ENCODE data around the gene ZBED2.
"Not testable (repeated sequence)": the region's sequence is repeated elsewhere in the genome, so short reads cannot be mapped to it uniquely, and the experiment has no call there.

The ZBED2 gene

GRCh38 chr3:111595232-111595631 lies at the start of gene ZBED2:
Gene ZBED2 (minus strand): TSS chr3:111595346. CDS start chr3:111594201, 1,145 bp downstream.
- DNase-seq, result peak in 1 of 58 donors; percentile 17

DNA sequence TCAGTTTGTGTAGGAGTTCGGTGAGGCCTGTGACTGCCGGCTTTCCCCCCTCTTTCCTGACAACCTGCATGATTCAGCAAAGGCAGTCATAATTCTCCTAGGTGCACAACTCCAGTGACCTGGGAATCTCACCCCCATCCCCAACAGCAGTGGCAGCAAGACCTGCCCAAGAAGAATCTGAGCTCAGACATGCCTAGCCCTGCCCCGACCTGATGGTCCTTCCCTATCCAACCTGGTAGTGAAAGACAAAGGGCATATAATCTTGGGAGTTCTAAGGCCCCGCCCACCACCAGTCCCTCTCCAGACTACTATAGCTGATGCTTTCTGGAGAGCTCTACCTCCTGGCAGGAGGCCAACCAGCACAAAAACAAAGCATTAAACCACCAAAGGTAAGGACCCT lies 44.2 kb upstream of the ZBED2 start:
- DNase-seq, result no peak

DNA sequence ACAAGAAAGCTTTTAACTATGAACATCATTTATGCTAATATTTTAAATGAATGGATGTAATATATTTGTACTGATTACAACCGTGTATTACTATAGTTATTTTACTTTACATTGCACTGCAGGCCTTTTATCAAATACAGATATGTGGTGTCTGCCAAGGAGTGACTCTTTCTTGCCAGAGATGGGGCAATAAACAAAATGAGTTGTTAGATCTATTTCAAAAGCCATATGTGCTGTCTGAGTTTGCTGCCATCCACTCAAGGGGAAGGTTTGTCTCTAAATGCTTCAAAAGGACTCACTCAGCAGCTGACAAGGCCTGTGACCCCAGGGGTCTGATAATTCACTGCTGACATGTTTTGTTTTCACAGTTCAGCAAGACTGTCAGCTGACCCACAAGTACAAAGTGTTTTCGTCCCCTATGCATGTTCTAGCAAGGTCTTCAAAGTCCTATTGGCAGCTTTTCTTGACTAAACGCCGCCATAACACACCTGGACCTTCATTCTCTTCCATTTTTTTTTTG lies 41.3 kb upstream of the ZBED2 start:
- DNase-seq, result no peak

- no peak for DNase-seq
These were observed 40.3 kb upstream of the ZBED2 start for GRCh38 chr3:111635403-111635802.

- DNase-seq, result not testable (repeated sequence)
These were observed 35.5 kb upstream of the ZBED2 start for GRCh38 chr3:111630638-111631037.

- not testable (repeated sequence) for DNase-seq
These were observed 33.9 kb upstream of the ZBED2 start for GRCh38 chr3:111629018-111629417.

DNA sequence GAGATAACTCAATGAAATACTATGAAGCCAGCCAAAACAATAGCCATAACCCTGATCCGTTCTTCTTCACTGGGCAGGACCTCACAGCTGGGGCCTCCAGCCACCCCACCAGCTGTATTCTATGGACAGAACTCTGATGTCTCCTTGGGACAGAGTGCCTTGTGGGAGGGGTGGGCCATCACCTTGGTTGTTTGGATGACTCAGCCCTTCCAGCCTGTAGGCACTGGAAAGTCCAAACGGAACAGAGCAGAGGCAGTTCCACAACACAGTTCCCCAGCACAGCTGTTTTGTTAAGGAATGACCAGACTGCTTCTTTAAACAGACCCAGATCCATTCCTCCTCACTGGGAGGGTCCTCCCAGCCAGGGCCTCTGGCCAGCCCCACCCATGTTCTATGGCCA lies 31.9 kb upstream of the ZBED2 start:
- DNase-seq, result no peak

- no peak for DNase-seq
These were observed 26.4 kb upstream of the ZBED2 start for GRCh38 chr3:111621535-111621934.

DNA sequence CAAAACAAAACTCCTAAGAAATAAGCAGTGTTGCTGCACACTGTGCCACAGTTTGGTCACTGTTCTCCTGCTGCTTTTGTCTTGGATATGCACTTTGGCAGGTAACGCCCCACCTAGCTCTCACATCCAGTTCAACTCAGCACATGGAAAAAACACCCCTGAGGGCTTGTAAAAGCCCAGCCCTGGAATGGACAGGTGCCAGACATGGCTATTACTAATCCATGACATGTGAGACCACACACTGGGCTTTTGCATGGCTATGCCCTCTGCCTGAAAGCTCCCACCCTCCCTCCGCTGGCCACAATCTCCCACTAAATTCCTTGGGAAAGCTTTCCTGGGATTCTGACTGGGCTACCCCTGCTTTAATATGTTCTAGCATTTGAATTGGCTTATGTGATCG lies 24.7 kb upstream of the ZBED2 start:
- no peak for DNase-seq

- DNase-seq, result no peak
These were observed 23.8 kb upstream of the ZBED2 start for GRCh38 chr3:111618945-111619344.

DNA sequence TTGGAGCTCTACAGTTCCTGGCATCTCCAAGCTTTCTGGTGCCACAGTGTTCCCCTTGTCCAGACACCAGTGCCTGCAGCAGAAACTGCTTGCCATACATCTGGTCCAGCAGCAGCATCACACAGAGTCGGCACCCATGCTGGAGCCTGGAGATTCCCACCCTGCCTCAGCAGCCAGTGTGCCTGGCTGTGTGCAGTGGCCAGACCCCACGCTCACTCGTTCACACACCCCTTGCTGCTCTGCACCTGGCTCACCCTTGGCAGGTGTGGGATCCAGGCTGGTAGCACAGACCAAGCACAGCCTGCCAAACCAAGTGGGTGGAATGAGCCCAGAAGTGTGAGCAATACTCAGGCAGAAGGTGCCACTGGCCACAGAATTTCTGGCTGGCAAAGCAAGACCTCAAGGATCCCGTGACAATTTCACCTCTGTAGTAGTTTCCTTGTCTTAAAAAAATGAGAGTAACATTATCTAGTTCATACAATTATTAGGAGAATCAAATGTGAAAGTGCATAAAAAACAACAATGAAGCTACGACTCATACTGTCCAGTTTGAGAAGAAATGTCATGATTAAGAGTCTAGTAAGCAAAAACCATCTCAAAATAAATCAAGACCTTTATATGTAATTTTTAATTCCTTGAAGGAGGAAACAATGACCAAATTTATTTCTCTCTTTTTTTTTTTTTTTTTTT lies 22.9 kb upstream of the ZBED2 start:
- no peak for DNase-seq

GRCh38 chr3:111617406-111617805 lies 22.3 kb upstream of the ZBED2 start:
- no peak for DNase-seq

- no peak for DNase-seq
These were observed 21.4 kb upstream of the ZBED2 start for GRCh38 chr3:111616417-111617105.

GRCh38 chr3:111615880-111616279 lies 20.7 kb upstream of the ZBED2 start:
- DNase-seq, result no peak

DNA sequence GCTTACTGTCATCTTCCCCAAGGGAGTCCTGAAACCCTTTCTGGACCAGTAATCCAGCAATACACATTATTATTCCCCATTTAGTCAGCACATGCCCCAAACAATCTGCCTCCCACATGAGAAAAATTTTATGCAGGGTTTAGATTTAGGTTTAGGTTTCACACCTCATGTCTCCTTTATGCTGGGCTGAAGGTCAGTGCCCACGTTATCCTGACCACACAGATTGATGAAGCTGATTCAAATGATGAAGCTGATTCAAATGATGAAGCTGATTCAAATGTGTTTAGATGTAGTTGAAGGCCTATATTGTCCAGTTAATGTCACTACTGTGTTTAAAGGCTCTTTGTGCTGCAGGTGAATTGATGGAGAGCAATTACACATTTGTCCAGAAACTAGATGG lies 18.1 kb upstream of the ZBED2 start:
- no peak for DNase-seq

DNA sequence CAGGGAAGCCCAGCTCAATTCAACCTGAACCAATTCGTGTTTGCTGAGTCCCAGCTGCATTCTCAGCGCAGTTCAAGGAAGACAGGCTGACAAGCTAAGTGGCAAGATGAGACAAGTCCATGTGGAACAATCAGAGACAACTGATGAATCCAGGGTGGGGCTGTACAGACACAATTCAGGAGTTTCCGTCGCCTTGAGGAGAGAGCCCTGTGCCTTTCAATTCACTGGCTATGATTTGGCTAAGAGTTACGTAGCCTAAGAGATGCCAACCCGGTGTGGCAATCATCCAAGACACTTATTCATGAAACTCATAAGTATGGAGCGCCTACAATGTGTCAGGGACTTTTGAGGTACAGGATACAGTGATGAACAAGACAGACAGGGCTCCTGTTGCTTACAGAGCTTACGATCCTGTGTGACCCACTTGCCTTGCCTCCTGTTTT lies 15.5 kb upstream of the ZBED2 start:
- no peak for DNase-seq

DNA sequence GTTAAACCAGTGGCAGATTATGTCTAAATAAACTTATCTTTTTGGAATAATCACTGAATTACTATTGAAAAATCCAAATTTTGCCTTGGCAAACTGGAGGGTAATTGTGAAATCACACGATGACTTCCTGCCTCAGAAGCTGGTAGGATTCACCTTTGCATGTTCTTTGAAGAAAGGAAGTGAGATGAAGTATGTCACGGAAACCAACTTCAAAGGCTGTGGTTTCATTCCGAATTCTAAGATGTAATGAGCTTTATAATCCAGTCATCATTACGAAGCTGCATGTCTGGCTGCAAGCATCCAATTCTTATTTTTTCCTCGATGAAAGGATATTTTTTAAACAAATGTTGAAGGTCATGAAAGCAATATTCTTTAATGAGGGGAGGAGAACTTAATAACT lies 15.0 kb upstream of the ZBED2 start:
- DNase-seq, result no peak

DNA sequence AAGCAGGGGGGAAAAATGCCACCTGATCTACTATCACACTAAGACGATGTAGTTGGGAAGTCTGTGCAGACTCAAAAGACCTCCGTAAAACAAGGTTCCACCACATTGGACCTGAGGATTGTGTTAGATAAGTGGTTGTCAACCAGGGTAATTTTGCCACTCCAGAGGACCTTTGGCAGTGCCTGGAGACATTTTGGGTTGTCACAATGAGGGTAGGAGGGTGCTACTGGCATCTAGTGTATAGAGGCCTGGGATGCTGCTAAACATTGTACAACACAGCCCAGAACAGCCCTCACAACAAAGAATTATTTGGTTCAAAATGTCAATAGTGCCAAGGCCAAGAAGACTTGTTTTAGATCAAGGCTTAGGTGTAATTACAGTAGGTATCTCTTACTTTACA lies 14.6 kb upstream of the ZBED2 start:
- DNase-seq, result no peak

GRCh38 chr3:111608383-111608782 lies 13.2 kb upstream of the ZBED2 start:
- no peak for DNase-seq

GRCh38 chr3:111607240-111607920 lies 12.2 kb upstream of the ZBED2 start:
- no peak for DNase-seq

DNA sequence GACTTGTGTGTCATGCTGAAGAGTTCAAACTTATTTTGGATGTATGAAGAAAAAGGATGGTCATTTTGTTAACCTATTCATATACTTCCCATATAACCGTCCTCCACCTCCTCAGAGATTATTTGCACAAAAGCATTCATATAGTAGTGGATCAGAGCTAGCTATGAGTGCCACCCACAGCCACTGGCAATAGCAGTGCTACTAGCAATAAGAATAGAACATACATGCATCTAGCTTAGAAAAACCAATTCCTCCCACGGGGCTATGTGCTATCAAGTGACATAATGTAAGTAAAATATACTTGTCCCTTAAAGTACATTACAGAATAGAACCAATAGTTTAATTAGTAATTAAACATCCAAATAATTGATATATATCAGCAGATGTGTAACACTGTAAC lies 10.3 kb upstream of the ZBED2 start:
- peak in 2 of 58 donors; percentile 4 to 5 for DNase-seq

DNA sequence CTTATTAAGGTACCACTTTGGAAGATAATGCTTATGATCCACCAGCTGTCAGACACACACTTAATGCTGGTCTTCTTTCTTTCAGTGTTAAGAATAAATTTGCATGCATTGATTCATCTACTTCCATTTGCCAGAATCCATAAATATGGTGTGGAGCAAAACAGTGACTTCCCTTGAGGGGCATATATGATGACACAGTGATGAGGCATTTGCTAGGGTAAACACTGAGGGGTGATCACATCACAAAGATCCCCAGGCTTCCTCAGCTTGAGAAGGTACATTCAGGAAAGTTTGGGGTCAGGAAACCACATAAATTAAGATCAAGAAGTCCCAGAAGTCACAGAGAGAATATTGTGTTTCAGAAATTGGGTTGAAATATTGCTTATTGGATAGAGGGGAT lies 9.9 kb upstream of the ZBED2 start:
- no peak for DNase-seq

Measured in anterior cingulate cortex (tissue), 58 donors.